Dermis microvascular lymphatic vessel endothelial cell (primary cell): Measurements from ENCODE around the gene DYNC2H1. TPM values are rescaled to one million over a fixed set of nuclear protein-coding genes. Genes with fewer than 3 reads are reported as not detected.

Experiments
- DNase-seq, 2 donors: peaks; one replicate each; pipeline versions ENCODE4 v3.0.0 to v3.0.0-alpha.2; 2010; ENCODE audit warnings: low read depth in 2 of 2
- total RNA-seq: library from RNA; depleted of rRNA; stranded (reverse); fragments of >200 nt; gene quantifications from 2 replicates; pipeline ENCODE4 v1.2.1, GENCODE V29; 2014

The DYNC2H1 gene
- total RNA-seq, 1 donor from 2014 or later: 3.3 TPM

- DNase-seq: peak in 1 of 2 donors; percentile 72
These were observed 420.0 kb downstream of the DYNC2H1 start for GRCh38 chr11:103529181-103529684.

Other genes with a start within 250 kb of the DYNC2H1 start
- gene MMP12, start 234.4 kb upstream of the DYNC2H1 start, total RNA-seq: not detected in 2 replicates
- gene MMP13, start 153.7 kb upstream of the DYNC2H1 start, total RNA-seq: not detected in 2 replicates
- 30.6 and 46.6 TPM in 2 replicates for gene DCUN1D5, start 17.3 kb upstream of the DYNC2H1 start, total RNA-seq